ENCODE measurements around the gene SH2D6. TPM values are rescaled to one million over a fixed set of nuclear protein-coding genes. Genes with fewer than 3 reads are reported as not detected.
A peak's percentile ranks its signal among the peaks of the same experiment; 100 is the strongest.
"Not testable (repeated sequence)": the region's sequence is repeated elsewhere in the genome, so short reads cannot be mapped to it uniquely, and the experiment has no call there.

Gene SH2D6
- total RNA-seq, 1 experiment from 2014 or later, result 8.0 TPM

DNA sequence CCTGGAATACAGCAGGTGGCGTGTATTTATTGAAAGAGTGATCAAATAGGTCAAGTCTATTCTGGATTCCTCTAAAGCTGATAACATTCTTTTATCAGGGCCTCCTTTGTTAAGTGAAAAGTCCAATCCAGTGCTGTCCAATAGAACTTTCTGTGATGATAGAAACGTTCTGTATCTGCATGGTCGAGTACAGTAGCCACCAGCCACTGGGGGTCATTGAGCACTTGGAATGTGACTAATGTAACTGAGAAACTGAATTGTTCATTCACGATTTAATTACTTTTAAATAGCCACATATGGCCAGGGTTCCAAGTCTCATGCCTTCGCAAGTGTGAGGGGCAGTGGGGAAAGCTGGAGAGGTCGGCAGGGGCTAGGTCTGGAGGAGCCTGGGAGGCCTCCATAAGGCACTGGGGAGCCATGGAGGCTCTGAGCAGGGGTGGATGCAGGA is 20.5 kb downstream of the SH2D6 start:
- no peak for DNase-seq (ENCODE audit: low read depth)

DNA sequence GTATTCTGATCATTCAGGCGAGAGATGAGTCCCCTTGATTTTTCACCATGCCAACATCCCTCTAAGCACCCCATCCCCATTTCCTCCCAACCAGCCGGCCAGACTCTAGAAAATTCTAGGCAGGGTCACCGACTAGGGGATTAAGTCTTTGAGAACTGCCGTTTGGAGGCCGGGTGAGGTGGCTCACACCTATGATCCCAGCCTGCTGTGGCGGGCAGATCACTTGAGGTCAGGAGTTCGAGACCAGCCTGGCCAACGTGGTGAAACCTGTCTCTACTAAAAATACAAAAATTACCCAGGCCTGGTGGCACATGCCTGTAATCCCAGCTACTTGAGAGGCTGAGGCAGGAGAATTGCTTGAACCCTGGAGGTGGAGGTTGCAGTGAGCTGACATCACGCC is 21.1 kb downstream of the SH2D6 start:
- DNase-seq (ENCODE audit: low read depth), result not testable (repeated sequence)

DNA sequence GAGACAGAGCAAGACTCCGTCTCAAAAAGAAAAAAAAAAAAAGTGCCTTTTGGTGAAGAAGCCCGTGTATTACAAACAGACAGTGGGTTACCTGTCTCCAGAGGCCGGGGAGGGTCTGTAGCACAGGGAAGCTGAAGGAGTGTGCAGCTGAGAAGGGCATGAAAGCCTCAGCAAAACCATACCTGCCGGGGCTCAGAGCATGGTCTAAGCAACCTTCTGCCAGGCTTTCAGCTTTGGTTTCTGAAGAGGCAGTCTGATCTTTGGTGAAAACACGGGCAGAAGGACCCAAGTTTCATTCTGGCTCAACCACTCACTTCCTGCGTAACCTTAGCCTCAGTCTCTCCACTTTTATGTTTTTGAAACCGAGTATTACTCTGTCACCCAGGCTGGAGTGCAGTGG is 21.5 kb downstream of the SH2D6 start:
- no peak for DNase-seq (ENCODE audit: low read depth)

DNA sequence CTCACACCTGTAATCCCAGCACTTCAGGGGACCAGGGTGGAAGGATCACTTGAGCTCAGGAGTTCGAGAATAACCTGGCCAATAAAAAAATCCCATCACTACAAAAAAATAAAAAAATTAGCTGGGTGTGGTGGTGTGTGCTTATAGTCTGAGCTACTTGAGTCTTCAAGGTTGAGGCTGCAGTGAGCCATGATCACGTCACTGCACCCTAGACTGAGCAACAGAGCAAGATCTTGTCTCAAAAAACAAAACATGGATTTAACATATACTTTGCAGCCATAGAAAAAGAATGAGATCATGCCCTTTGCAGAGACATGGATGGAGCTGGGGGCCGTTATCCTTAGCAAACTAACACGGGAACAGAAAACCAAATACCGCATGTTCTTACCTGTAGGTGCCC is 22.2 kb downstream of the SH2D6 start:
- DNase-seq (ENCODE audit: low read depth), result no peak

DNA sequence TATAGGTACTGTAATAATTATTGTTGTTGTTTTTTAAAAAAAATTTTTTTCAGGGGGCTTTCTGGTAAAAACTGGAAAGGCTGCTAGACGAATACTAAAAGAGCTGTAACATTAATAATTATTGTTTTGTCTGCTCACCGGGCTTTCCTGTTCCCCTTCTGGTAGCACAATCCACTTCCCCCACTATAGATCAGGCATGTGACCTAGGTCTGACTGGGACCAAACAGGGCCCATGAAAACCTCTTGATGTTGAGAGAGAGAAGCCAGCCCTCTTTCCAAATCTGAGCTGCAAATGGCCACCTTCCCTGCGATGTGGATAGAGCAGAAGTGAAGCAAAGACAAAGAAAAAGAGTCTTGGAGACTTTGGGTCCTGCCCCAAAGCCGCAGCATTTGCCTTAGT is 23.4 kb downstream of the SH2D6 start:
- DNase-seq (ENCODE audit: low read depth), result no peak

DNA sequence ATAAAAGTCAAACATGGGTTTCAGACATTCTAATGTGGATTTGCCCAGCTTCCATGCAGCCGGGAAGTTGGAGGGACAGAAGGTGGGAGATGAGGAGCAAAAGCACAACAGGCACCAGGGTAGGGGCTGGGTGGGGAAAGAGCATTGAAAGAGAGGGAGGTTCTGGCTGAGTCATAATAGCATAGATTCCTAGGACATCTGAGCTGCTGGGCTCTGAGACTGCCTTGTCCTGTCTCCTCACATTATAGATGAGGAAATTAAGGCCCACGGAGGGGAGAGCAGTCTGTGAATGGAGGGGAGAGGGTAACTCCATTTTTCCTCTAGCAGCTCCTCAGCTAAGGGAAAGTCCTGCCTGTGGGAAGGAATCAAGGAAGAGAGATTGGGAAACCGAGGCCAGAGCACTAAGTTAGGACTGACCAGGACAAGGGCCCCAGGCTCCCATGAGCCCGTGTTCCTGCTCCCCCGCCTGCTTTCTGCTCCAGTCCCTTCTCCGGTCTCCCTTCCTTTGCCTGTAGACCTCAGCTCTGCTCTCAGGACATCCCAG is 26.2 kb downstream of the SH2D6 start:
- peak; percentile 54 for DNase-seq (ENCODE audit: low read depth)

DNA sequence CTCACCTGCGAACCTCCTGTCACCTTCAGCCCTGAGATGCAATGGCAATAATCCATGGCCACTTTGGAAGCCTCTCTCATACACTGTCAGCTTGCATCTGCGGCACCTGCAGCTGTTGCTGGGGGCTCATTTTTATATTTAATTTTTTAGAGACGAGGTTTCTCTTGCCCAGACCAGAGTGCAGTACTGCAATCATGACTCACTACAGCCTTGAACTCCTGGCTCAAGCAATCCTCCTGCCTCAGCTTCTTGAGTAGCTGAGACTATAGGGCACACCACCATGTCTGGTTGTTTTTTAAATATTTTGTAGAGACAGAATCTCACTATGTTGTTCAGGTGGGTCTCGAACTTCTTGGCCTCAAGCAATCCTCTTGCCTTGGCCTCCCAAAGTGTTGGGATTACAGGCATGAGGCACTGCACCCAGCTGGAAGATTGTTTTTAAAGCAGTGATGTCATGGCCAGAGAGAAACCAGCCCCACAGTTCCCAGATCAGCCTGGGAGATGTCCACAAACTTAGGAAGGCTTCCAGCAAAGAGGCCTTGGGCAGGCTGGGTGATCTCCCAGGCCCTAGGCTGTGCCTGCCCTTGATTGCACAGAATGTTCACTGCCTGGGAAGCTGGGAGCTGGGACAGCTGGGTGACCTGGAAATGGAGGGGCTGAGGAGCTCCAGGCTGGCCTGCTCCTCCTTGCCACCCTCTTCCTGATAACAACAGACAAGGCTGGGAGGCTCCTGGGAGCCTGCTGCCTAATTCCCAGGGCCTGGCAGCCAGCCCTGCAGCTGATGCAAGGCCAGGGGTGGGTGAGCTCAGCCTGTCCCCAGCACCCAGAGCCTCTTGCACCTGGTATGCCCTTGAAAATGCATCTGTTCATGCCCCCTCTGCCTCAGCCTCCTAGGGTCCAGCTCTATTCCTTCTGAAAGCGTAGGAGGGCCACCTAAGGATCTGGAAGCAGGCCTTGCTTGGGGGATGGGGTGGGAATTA is 27.1 kb downstream of the SH2D6 start:
- DNase-seq (ENCODE audit: low read depth), result peak; percentile 75

DNA sequence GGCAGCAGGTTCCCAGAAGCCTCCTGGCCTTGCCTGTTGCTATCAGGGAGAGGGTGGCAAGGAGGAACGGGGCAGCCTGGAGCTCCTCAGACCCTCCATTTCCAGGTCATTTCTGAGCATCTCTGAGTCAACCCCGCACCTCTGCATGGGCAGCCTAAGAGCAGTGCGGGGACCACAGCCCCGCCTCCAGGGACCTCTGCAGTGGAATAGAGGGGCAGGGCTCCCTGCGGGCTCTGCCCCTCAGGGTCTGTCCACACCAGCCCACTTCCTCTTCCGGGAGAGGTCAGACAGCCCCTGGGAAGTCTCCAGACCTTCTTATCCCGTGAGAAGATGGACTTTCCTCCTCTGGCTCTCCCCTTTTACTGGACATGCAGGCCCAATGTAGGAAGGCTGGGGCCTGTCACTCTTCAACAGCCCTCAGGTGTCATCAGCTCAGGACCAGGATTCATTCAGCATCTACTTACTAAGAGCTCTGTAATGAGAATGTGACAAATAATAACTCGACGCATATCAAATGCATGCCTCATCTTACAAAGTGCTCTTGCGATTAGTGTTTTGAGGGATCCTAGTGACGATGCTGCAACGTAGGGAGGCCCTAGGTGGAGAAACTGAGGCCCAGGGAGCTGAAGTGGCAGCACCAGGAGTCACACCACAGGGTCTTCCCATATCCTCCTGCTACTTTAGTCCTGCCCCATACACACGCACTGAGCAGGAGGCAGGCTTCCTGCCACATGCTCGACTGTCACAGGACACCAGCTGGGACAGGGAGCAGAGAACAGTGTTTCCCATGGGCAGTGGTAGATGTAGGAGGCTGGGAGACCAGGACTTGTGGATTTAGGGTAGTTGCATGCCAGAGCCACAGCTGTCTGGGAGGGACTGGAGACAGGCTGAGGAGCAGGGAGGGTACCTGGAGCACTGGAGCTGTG is 28.0 kb downstream of the SH2D6 start:
- DNase-seq (ENCODE audit: low read depth), result no peak

DNA sequence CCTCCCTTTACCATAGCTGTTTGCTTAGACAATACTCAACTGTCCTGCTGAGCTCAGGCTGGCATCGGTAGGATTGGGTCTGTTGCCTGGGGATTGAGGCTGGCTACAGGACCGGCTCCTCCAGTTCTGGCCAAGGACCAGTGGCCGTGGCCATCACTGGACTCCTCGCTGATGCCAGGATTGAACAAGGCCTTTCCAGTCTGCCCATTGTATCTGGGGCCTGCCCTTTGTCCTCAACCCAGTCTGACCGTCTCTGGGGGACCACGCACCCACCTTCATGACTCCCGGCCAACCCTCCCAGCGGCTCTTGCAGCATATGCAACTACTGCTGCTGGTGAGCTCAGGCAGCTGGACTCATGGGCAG is 28.7 kb downstream of the SH2D6 start:
- DNase-seq (ENCODE audit: low read depth), result no peak

DNA sequence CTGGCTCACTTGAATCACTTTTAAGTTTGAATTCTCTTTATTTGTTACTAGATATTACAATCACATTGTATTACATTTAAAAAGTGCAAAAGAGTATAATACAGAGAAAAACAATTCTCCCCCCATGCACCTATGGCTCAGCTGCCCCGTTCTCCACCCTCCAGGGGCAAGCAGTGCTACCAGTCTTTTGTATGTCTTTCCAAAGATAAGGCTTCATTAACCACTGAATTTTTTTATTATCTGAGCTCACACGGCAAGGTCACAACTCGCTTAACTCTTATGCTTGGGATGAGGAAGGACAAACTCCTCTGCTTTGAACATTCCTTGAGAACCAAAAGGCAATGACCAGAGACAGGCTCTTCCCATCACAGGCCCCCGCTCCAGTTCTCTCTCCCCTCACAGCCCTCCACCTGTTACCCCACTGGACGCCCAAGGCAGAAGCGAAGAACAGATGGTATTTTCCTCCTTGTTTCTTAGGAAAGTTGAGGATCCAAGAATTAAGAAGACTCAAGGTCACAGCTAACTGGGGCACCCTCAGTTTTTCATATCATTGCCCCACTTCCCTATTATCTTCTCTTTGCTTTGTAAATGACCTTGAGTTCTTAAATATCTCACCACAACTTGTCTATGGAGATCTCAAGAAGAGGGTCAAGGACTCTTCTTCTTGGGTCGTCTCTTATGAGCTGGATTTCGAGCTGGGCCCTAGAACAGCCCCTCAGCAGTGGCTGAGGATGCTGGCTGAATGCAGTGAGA is 30.1 kb downstream of the SH2D6 start:
- DNase-seq (ENCODE audit: low read depth), result no peak

DNA sequence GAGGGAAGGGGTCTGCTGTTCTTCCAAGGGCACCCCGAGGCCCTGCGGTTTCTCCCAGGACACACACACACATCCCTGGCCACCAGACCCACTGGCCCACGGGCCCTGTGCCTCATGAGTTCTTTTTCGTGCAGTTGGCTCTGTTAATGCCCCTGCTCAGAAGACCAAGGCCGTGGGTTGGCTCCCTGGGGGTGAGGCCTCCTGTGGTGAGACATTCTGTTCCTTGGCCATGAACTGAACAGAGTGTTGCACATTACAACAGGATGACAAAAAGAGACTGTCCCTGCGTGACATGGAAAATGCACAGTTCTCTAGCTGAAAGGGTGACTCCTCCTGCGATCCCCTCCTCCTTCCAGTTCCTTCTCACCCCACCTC is 30.7 kb downstream of the SH2D6 start:
- DNase-seq (ENCODE audit: low read depth), result peak; percentile 63

DNA sequence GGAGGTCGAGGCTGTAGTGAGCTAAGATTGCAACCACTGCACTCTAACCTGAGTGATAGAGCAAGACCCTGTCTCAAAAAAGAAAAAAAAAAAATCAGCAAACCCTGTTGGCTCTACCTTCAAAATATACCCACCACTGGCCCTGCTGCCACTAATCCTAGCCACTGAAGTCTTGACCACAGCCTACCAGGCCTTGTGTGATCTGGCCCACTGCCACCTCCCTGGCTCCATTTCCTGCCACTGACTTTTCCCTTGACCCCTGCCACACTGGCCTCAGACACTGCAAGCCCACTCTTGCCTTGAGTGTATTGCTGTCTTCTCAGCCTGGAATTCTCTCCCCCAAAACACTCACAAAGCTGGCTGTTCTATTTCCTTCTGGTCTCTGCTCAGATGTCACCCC is 33.7 kb downstream of the SH2D6 start:
- DNase-seq (ENCODE audit: low read depth), result no peak

DNA sequence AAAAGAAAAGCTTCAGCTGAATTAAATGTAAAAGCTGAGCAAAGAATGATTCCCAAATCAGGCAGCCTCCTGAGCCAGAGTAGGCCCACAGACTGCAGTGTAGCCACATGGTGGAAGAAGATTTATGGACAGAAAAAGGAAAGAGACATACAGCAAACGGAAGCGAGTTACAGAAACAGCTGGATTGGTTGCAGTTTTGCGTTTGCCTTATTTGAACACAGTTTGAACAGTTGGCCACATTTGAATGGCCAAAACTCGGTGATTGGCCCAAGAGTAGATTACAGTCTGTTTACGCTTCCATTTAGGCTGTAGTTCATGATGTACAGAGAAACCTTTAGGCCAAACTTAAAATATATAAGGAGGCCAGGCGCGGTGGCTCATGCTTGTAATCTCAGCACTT is 35.1 kb downstream of the SH2D6 start:
- DNase-seq (ENCODE audit: low read depth), result no peak

DNA sequence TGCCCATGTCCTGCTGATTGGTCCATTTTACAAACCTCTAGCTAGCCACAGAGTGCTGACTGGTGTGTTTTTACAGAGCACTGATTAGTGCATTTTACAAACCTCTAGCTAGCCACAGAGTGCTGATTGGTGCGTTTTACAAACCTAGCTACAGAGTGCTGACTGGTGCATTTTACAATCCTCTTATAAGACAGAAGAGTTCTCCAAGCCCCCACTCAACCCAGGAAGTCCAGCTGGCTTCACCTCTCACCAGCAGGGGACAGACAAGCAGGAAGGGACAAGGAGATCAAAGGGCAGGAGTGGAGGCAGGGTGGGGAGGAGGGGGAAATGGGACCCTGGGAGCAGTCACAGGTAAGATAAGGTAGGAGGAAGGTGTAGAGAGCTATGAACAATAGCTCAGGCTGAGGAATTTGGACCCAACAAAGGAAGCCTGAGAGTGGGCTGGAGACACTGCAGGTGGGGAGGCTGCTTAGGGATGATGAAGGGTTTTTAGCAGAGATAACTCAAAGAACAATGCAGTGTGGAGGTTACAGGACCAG is 37.1 kb downstream of the SH2D6 start:
- DNase-seq (ENCODE audit: low read depth), result no peak

DNA sequence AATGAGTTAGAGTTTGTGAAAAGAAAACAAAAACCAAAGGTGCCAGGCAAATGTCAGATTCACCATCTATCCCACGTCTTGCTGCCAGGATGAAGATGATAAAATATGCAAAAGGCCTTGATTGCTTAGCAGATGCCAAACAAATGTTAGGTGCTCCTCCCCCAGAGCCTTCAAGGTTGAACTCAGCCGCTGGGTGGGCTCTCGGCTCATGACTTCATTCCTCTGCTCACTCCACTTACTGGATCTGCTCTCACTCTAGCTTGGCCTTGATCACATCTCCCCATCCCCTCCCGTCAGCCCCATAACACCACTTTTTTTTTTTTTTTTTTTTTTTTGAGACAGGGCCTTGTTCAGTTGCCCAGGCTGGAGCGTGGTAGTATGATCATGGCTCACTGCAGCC is 38.5 kb downstream of the SH2D6 start:
- DNase-seq (ENCODE audit: low read depth), result no peak

DNA sequence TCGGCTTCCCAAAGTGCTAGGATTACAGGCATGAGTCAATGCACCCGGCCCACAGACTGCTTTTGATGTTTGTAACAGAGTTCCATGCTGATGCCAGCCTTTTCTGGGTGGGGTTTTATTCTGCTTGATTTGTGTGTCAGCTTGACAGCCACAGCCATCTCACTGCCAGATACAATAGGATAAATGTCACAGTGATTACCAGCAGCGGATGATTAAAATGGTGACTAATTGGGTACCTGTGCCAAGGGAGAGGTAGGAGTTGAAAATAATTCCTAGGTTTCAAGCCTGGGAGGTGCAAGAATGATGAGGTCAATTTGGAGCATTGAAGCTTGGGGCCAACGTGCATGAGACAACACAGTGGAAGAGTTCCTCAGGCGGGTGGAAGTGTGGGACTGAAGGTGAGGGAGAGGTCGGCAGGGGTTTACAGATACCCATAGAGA is 39.4 kb downstream of the SH2D6 start:
- peak; percentile 45 for DNase-seq (ENCODE audit: low read depth)

DNA sequence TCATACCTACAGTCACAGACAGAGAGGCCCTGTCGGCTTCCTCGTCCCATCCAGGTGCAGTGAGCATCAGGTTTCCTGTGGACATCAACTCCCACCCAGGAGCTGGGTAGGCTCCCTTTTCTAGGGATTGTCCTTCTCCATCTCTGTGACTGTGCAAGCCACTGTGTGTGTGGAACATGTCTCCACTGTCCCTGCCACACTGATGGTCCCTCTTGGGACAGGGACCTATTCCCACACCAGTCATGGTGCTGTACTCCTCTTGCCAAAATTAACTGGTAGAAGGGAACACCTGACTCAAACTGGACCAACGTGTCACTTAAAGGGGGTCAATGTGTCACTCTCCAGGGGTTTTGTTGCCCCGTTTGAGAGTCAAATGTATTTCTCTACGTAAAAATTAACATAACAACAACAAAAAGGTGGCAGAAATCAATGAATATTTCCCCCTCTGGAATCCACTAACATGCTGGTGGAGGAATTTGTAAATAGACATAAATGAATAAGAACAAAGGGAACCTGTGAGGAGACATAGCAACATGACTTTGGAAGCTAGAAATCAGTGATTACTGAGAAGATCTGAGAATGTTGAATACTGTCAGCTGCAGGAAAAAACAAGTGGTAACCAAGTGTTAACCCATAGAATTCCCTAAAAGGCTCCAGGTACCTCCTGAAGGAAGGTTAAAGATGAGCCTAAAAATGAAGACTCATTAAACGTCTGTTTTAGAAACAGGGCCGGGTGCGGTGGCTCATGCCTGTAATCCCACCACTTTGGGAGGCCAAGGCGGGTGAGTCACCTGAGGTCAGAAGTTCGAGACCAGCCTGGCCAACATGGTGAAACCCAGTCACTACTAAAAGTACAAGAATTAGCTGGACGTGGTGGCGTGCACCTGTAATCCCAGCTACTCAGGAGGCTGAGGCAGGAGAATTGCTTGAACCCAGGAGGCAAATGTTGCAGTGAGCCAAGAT is 40.4 kb downstream of the SH2D6 start:
- no peak for DNase-seq (ENCODE audit: low read depth)

DNA sequence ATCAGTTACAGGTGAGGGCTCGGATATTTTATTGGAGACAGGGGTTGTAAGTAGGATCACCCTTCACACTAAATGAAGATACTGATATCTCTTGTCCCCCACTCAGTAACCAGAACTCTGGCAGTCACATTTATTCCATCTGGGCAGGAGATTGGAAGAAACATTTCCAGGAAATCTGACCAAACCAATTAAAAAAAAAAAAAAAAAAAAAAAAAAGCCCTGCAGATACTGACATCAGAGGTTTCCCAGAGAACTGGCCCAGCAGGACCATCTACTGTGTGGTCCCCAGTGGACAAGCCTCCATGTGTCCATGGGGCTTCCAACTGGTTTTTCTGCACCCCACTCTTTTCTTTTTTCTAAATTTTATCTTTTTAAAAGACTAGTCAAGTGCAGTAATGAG is 41.3 kb downstream of the SH2D6 start:
- no peak for DNase-seq (ENCODE audit: low read depth)

DNA sequence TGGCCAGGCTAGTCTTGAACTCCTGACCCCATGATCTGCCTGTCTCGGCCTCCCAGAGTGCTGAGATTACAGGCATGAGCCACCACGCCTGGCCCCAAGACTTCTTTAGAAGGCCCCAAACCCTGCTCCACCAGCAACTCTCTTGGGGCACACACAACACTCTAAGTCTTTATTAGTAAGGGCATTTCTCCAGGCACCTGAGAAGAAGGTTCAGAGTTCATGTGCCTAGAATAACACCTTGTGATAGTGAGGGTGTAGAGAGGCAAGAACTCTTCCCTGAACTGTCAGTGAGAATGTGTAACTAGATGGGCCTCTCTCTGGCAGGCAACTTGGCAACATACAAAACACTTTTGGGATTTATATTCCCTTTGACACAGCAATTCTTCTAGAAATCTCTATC is 43.8 kb downstream of the SH2D6 start:
- no peak for DNase-seq (ENCODE audit: low read depth)
